K562 (cell line): ENCODE measurements around the gene OBSL1. TPM values are rescaled to one million over a fixed set of nuclear protein-coding genes. Genes with fewer than 3 reads are reported as not detected.
A peak's percentile ranks its signal among the peaks of the same experiment; 100 is the strongest.

Experiments
- ATAC-seq: fragments of 200-7000 bp; cut with Tn5 transposase; 3 replicates; pipeline ENCODE4 v1.9.1; 2020; ENCODE audit warnings: moderate library complexity
- BruUV-seq: library from RNA; stranded (reverse); fragments of 400-500 nt; replicated peaks from 2 replicates; lab custom pipeline; 2021; lab: Mats Ljungman, UMichigan
- CTCF ChIA-PET: fragments of 300-600 bp; formaldehyde crosslinking; extraction: SDS; loops from one replicate; lab custom pipeline; 2021; ENCODE audit warnings: low intra/inter-chr PET ratio; lab: Yijun Ruan, JAX
- POLR2A ChIA-PET: fragments of 300-600, 350-650 bp; sonication (Branson Sonifier 250); formaldehyde crosslinking; extraction: SDS; loops from one replicate; lab custom pipeline; 2021; ENCODE audit warnings: antibody characterized with exemption, inconsistent platforms; lab: Yijun Ruan, JAX
- DNase-seq, 4 experiments: peaks; one replicate each; pipeline versions ENCODE4 v3.0.0 to v3.0.0-alpha.2; 2011 to 2018; ENCODE audit warnings: low spot score in 3 of 4, mixed read lengths in 3 of 4; ENCODE audit errors: extremely low read depth in 1 of 4
- FAIRE-seq: peaks from 2 replicates; lab custom pipeline; 2011; peaks lifted over from hg19 to GRCh38; lab: Jason Lieb, UNC
- H2AFZ ChIP-seq: 2 replicates; pipeline ENCODE4 v1.6.0; 2011; ENCODE audit warnings: low read depth, low read length, control low read depth, inconsistent platforms
- H3K27ac ChIP-seq: fragments of 200-600 bp; 3 replicates; pipeline ENCODE4 v1.8.0; 2011; ENCODE audit warnings: low read depth, mild to moderate bottlenecking, control low read depth, inconsistent platforms, low read length, moderate library complexity, mixed read lengths; ENCODE audit errors: extremely low read depth
- H3K27me3 ChIP-seq, 2 experiments: fragments of 300-600 bp in 1 of 2; 2 replicates in 1 of 2; 3 replicates in 1 of 2; pipeline versions ENCODE4 v1.6.0 to v1.8.0; 2011; ENCODE audit warnings: inconsistent platforms in 2 of 2, low read length in 2 of 2, mild to moderate bottlenecking in 1 of 2, mixed read lengths in 1 of 2, moderate library complexity in 1 of 2; ENCODE audit not compliant: control insufficient read depth in 2 of 2, insufficient read depth in 2 of 2
- H3K36me3 ChIP-seq: fragments of 300-600 bp; 3 replicates; pipeline ENCODE4 v1.8.0; 2011; ENCODE audit warnings: mild to moderate bottlenecking, low read length, inconsistent platforms; ENCODE audit not compliant: control insufficient read depth, insufficient read depth
- H3K4me1 ChIP-seq, 2 experiments: fragments of 200-600 bp in 1 of 2; replicated peaks in 1 of 2; 2 replicates in 1 of 2; 3 replicates in 1 of 2; pipeline versions ENCODE4 v1.5.1 to v1.8.0; 2011; ENCODE audit warnings: inconsistent platforms in 2 of 2, low read length in 2 of 2, mild to moderate bottlenecking in 1 of 2, mixed read lengths in 1 of 2, moderate library complexity in 1 of 2; ENCODE audit not compliant: control insufficient read depth in 2 of 2, insufficient read depth in 2 of 2
- H3K4me2 ChIP-seq: 2 replicates; pipeline ENCODE4 v1.6.1; 2011; ENCODE audit warnings: low read length, control low read depth, inconsistent platforms, mixed read lengths; ENCODE audit not compliant: insufficient read depth
- H3K4me3 ChIP-seq: fragments of 200-600 bp; sonication (generic), shearing (Covaris generic); 2 replicates; pipeline ENCODE4 v1.5.1; 2016; ENCODE audit warnings: control low read depth, inconsistent platforms
- H3K79me2 ChIP-seq: fragments of 200-600 bp; 3 replicates; pipeline ENCODE4 v1.8.0; 2011; ENCODE audit warnings: low read length, inconsistent platforms; ENCODE audit not compliant: control insufficient read depth, insufficient read depth
- H3K9ac ChIP-seq, 2 experiments: 2 replicates each; pipeline versions ENCODE4 v1.6.0 to v1.6.1; 2011; ENCODE audit warnings: low read depth in 2 of 2, low read length in 2 of 2, control low read depth in 1 of 2, inconsistent platforms in 1 of 2, mild to moderate bottlenecking in 1 of 2, mixed read lengths in 1 of 2; ENCODE audit not compliant: insufficient read depth in 1 of 2
- H3K9me1 ChIP-seq: one replicate; pipeline ENCODE4 v1.6.0; 2011; ENCODE audit warnings: inconsistent platforms, mild to moderate bottlenecking, low read length, moderate library complexity; ENCODE audit not compliant: control insufficient read depth, insufficient read depth
- H3K9me3 ChIP-seq: replicated peaks from 2 replicates; pipeline ENCODE4 v1.5.1; 2011; ENCODE audit warnings: low read depth, low read length, inconsistent platforms; ENCODE audit not compliant: control insufficient read depth, insufficient read depth
- H4K20me1 ChIP-seq: replicated peaks from 2 replicates; pipeline ENCODE4 v1.6.1; 2011; ENCODE audit warnings: low read length, inconsistent platforms, mixed read lengths; ENCODE audit not compliant: control insufficient read depth, insufficient read depth
- CGGBP1 ChIP-seq: fragments of 250-450 bp; sonication (Bioruptor Pico); IDR thresholded peaks from 2 replicates; pipeline ENCODE4 v1.9.0; 2021; ENCODE audit warnings: mild to moderate bottlenecking
- ELF2 ChIP-seq: fragments of 250-450 bp; sonication (Bioruptor Pico); IDR thresholded peaks from 2 replicates; pipeline ENCODE4 v1.5.0; 2021; ENCODE audit warnings: mild to moderate bottlenecking
- NFIC ChIP-seq: fragments of 450-650 bp; IDR thresholded peaks from 2 replicates; pipeline ENCODE4 v1.6.1; 2017; ENCODE audit warnings: mild to moderate bottlenecking, inconsistent platforms
- PYGO2 ChIP-seq: fragments of 450-650 bp; IDR thresholded peaks from 2 replicates; pipeline ENCODE4 v1.6.1; 2016; ENCODE audit warnings: mild to moderate bottlenecking, missing genetic modification characterization, moderate library complexity, missing compliant biosample characterization
- RBBP5 ChIP-seq: fragments of 200-600 bp; sonication (generic); IDR thresholded peaks from 2 replicates; pipeline ENCODE4 v1.6.1; 2012; ENCODE audit warnings: borderline replicate concordance, mild to moderate bottlenecking, low read length, control low read depth, inconsistent platforms; ENCODE audit not compliant: insufficient read depth, poor library complexity, severe bottlenecking
- RFX1 ChIP-seq: fragments of 450-650 bp; IDR thresholded peaks from 2 replicates; pipeline ENCODE4 v1.6.1; 2016; ENCODE audit warnings: mild to moderate bottlenecking, moderate library complexity
- ZBED1 ChIP-seq: IDR thresholded peaks from 2 replicates; pipeline ENCODE4 v1.6.1; 2014
- ZNF134 ChIP-seq: fragments of 250-450 bp; sonication (Bioruptor Pico); conservative IDR thresholded peaks from 2 replicates; pipeline ENCODE4 v1.4.0; 2020
- ZNF778 ChIP-seq: fragments of 450-650 bp; formaldehyde crosslinking; IDR thresholded peaks from 2 replicates; pipeline ENCODE4 v1.4.0; 2020; ENCODE audit warnings: mild to moderate bottlenecking, moderate library complexity
- ZNF785 ChIP-seq: fragments of 250-450 bp; sonication (Bioruptor Pico); IDR thresholded peaks from 2 replicates; pipeline ENCODE4 v1.4.0; 2020; ENCODE audit warnings: mild to moderate bottlenecking
- WGBS: fragments of 100-300 bp; shearing (Covaris generic); methylation state at CpG from one replicate; pipeline ENCODE4 v1.1.6; 2016; ENCODE audit warnings: low coverage, mixed read lengths; ENCODE audit not compliant: insufficient coverage; ENCODE audit errors: missing lambda C conversion rate; 5-methylcytosine and 5-hydroxymethylcytosine counted together
- in situ Hi-C: fragments of 300-500 bp; cut with MboI; formaldehyde crosslinking; loops from 4 replicates; pipeline ENCODE4 v1.15.0; 2018; ENCODE audit warnings: inconsistent platforms, mixed read lengths
- intact Hi-C: fragments of 100-400 bp; cut with micrococcal nuclease; formaldehyde crosslinking; loops from 2 replicates; pipeline ENCODE4 v1.14.2; 2022
- polyA plus RNA-seq, 8 experiments: library from polyadenylated mRNA; depleted of rRNA in 4 of 8; stranded (reverse) in 5 of 8; unstranded in 3 of 8; fragments of >200 nt; fragmentation: Nextera tagmentation in 2 of 8; fragmentation: Illumina TruSeq in 1 of 8; extraction: Ambion mirVana in 2 of 8; extraction: Trizol in 1 of 8; gene quantifications; 2 replicates each; pipeline versions ENCODE4 v1.2.1 to v1.2.3, GENCODE V29; 2011 to 2014; ENCODE audit warnings: inconsistent platforms in 1 of 8, missing spikeins in 1 of 8
- total RNA-seq, 7 experiments: library from RNA; depleted of rRNA in 6 of 7; stranded (reverse); fragments of >200 nt in 6 of 7; fragmentation: Illumina TruSeq in 2 of 7; extraction: Trizol in 2 of 7; gene quantifications; 2 replicates each; pipeline versions ENCODE4 v1.2.1 to v1.2.3, GENCODE V29; 2011 to 2021; ENCODE audit warnings: low replicate concordance in 1 of 7
- TF ChIP-seq, protein P1 (sequence below): fragments of 450-650 bp; IDR thresholded peaks from 2 replicates; pipeline ENCODE4 v1.6.1; 2016; ENCODE audit warnings: mild to moderate bottlenecking, moderate library complexity

OBSL1 gene
- total and polyA plus RNA-seq, 9 of the 15 experiments (the other 6 are each of a cell fraction or from before 2014, with no cell fraction given) = 1.2 to 26.6 (median 8.6) TPM

- POLR2A ChIA-PET = interaction anchor here (0.5 to 1.1 kb wide), 3 partner anchors 14 to 164 kb away, joined by 3 read pairs; no protein-coding TSS in a partner anchor
- Histone ChIP-seq H3K27ac (no peak overlapping the region), H3K79me2 (peaks cover 18% of the 10 kb centered on the region), H4K20me1 (peaks cover 18% of the 10 kb centered on the region; the same call in 1 of the 2 replicates), H3K9me1 (no peaks in the 10 kb centered on the region), H3K4me1 (peaks cover 0 to 54% of the 10 kb centered on the region in 2 experiments; a peak in 3 of 5 replicates), H3K27me3 (no peaks in the 10 kb centered on the region), H3K9ac (peak overlapping the region in 1 of 2 experiments; percentile 74; a peak in 2 of 4 replicates), H3K4me3 (no peak overlapping the region), H3K36me3 (peaks cover 51% of the 10 kb centered on the region; the same call in 2 of the 3 replicates), H3K9me3 (no peaks in the 10 kb centered on the region), H3K4me2 (no peak overlapping the region), H2AFZ (no peak overlapping the region)
- no TSS peak for BruUV-seq
- WGBS = 73% methylated on average over 7 of the region's 15 CpGs
- FAIRE-seq (no peak), ATAC-seq (no peak), DNase-seq (no peak)
- in situ Hi-C loops = no loop called here
- CTCF ChIA-PET = interaction anchor here (0.8 kb wide), 1 partner anchor 57 kb away, joined by 3 read pairs; no protein-coding TSS in a partner anchor
- intact Hi-C loops = no loop called here
- TF ChIP-seq ELF2 = no peak
- no peak for TF ChIP-seq RFX1
- no peak for TF ChIP-seq ZNF134
- TF ChIP-seq ZNF785 (CRISPR knock-in tag) = no peak
- TF ChIP-seq, protein P1, sequence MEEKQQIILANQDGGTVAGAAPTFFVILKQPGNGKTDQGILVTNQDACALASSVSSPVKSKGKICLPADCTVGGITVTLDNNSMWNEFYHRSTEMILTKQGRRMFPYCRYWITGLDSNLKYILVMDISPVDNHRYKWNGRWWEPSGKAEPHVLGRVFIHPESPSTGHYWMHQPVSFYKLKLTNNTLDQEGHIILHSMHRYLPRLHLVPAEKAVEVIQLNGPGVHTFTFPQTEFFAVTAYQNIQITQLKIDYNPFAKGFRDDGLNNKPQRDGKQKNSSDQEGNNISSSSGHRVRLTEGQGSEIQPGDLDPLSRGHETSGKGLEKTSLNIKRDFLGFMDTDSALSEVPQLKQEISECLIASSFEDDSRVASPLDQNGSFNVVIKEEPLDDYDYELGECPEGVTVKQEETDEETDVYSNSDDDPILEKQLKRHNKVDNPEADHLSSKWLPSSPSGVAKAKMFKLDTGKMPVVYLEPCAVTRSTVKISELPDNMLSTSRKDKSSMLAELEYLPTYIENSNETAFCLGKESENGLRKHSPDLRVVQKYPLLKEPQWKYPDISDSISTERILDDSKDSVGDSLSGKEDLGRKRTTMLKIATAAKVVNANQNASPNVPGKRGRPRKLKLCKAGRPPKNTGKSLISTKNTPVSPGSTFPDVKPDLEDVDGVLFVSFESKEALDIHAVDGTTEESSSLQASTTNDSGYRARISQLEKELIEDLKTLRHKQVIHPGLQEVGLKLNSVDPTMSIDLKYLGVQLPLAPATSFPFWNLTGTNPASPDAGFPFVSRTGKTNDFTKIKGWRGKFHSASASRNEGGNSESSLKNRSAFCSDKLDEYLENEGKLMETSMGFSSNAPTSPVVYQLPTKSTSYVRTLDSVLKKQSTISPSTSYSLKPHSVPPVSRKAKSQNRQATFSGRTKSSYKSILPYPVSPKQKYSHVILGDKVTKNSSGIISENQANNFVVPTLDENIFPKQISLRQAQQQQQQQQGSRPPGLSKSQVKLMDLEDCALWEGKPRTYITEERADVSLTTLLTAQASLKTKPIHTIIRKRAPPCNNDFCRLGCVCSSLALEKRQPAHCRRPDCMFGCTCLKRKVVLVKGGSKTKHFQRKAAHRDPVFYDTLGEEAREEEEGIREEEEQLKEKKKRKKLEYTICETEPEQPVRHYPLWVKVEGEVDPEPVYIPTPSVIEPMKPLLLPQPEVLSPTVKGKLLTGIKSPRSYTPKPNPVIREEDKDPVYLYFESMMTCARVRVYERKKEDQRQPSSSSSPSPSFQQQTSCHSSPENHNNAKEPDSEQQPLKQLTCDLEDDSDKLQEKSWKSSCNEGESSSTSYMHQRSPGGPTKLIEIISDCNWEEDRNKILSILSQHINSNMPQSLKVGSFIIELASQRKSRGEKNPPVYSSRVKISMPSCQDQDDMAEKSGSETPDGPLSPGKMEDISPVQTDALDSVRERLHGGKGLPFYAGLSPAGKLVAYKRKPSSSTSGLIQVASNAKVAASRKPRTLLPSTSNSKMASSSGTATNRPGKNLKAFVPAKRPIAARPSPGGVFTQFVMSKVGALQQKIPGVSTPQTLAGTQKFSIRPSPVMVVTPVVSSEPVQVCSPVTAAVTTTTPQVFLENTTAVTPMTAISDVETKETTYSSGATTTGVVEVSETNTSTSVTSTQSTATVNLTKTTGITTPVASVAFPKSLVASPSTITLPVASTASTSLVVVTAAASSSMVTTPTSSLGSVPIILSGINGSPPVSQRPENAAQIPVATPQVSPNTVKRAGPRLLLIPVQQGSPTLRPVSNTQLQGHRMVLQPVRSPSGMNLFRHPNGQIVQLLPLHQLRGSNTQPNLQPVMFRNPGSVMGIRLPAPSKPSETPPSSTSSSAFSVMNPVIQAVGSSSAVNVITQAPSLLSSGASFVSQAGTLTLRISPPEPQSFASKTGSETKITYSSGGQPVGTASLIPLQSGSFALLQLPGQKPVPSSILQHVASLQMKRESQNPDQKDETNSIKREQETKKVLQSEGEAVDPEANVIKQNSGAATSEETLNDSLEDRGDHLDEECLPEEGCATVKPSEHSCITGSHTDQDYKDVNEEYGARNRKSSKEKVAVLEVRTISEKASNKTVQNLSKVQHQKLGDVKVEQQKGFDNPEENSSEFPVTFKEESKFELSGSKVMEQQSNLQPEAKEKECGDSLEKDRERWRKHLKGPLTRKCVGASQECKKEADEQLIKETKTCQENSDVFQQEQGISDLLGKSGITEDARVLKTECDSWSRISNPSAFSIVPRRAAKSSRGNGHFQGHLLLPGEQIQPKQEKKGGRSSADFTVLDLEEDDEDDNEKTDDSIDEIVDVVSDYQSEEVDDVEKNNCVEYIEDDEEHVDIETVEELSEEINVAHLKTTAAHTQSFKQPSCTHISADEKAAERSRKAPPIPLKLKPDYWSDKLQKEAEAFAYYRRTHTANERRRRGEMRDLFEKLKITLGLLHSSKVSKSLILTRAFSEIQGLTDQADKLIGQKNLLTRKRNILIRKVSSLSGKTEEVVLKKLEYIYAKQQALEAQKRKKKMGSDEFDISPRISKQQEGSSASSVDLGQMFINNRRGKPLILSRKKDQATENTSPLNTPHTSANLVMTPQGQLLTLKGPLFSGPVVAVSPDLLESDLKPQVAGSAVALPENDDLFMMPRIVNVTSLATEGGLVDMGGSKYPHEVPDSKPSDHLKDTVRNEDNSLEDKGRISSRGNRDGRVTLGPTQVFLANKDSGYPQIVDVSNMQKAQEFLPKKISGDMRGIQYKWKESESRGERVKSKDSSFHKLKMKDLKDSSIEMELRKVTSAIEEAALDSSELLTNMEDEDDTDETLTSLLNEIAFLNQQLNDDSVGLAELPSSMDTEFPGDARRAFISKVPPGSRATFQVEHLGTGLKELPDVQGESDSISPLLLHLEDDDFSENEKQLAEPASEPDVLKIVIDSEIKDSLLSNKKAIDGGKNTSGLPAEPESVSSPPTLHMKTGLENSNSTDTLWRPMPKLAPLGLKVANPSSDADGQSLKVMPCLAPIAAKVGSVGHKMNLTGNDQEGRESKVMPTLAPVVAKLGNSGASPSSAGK = no peak
- TF ChIP-seq ZNF778 = no peak
- no peak for TF ChIP-seq CGGBP1 (CRISPR knock-in tag)
- no peak for TF ChIP-seq NFIC
- TF ChIP-seq RBBP5 = no peak
- TF ChIP-seq PYGO2 (tag) = no peak
- no peak for TF ChIP-seq ZBED1
These were observed 33.5 kb downstream of the OBSL1 start for GRCh38 chr2:219537657-219538488.
